Breast epithelium (tissue), 3 donors: Measurements from ENCODE around the gene TRIL.

Experiments used
- POLR2A ChIP-seq: fragments of 450-650 bp; IDR thresholded peaks from one replicate; pipeline ENCODE4 v1.6.1; 2016; ENCODE audit warnings: antibody characterized with exemption, mild to moderate bottlenecking, moderate library complexity
- POLR2AphosphoS5 ChIP-seq, 3 donors: sonication (generic); formaldehyde crosslinking; IDR thresholded peaks; one replicate each; pipeline ENCODE4 v1.6.1; 2017; ENCODE audit warnings: antibody characterized with exemption in 3 of 3
- TF ChIP-seq, protein P1 (sequence below), 3 donors: fragments of 450-650 bp; IDR thresholded peaks; one replicate each; pipeline ENCODE4 v1.5.1; 2016 to 2017; ENCODE audit warnings: antibody characterized with exemption in 3 of 3, mild to moderate bottlenecking in 3 of 3, moderate library complexity in 3 of 3

GRCh38 chr7:28992798-28993197 lies 34.7 kb upstream of the TRIL start:
- TF ChIP-seq POLR2A (no peak), POLR2AphosphoS5 (IDR thresholded peaks at IDR 0.05) (no peak)
- TF ChIP-seq, protein P1, sequence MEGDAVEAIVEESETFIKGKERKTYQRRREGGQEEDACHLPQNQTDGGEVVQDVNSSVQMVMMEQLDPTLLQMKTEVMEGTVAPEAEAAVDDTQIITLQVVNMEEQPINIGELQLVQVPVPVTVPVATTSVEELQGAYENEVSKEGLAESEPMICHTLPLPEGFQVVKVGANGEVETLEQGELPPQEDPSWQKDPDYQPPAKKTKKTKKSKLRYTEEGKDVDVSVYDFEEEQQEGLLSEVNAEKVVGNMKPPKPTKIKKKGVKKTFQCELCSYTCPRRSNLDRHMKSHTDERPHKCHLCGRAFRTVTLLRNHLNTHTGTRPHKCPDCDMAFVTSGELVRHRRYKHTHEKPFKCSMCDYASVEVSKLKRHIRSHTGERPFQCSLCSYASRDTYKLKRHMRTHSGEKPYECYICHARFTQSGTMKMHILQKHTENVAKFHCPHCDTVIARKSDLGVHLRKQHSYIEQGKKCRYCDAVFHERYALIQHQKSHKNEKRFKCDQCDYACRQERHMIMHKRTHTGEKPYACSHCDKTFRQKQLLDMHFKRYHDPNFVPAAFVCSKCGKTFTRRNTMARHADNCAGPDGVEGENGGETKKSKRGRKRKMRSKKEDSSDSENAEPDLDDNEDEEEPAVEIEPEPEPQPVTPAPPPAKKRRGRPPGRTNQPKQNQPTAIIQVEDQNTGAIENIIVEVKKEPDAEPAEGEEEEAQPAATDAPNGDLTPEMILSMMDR (IDR thresholded peaks at IDR 0.05) = no peak
